Ureter (tissue), 1 donor: Measurements from ENCODE around the gene AXIN1. TPM values are rescaled to one million over a fixed set of nuclear protein-coding genes. Genes with fewer than 3 reads are reported as not detected.
"Not testable (repeated sequence)": the region's sequence is repeated elsewhere in the genome, so short reads cannot be mapped to it uniquely, and the experiment has no call there.

Experiments
- DNase-seq: peaks from one replicate; pipeline ENCODE4 v3.0.0-alpha.2; 2020; ENCODE audit warnings: low spot score
- total RNA-seq: library from RNA; stranded (reverse); gene quantifications from one replicate; pipeline ENCODE4 v1.2.4, GENCODE V29; 2023
- donor health status: DM: yes; HTN: yes; CAD: no.

Gene AXIN1
- total RNA-seq, 1 donor from 2014 or later, result 20.1 TPM

- DNase-seq, result no peak
Measured at GRCh38 chr16:268141-269053, 84.1 kb downstream of the AXIN1 start.

- not testable (repeated sequence) for DNase-seq
Measured at GRCh38 chr16:267562-267961, 85.0 kb downstream of the AXIN1 start.

- DNase-seq, result no peak
Measured at GRCh38 chr16:266258-267164, 86.0 kb downstream of the AXIN1 start.

DNA sequence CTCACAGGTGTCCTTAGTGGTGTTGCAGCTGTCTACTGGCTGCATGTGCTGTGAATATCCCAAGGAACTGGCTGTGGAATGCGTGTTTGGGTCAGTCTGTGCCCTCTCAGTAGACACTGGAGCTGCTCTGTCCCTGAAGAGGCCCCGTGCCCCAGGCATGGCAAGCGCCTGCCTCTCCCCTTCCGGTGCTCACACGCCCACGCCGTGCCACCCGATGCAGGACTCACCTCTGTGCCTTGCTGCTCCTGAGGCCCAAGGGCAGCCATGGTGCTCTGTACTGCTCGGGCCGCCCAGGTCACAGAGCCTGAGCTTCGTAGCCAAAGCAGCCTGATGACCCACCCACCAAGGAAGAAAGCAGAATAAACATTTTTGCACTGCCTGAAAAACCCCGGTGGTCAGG is 86.8 kb downstream of the AXIN1 start:
- no peak for DNase-seq

- DNase-seq, result no peak
Measured at GRCh38 chr16:265002-265529, 87.5 kb downstream of the AXIN1 start.

GRCh38 chr16:264440-264951 is 88.0 kb downstream of the AXIN1 start:
- DNase-seq, result no peak

GRCh38 chr16:263944-264343 is 88.6 kb downstream of the AXIN1 start:
- DNase-seq, result no peak

GRCh38 chr16:263182-263774 is 89.2 kb downstream of the AXIN1 start:
- no peak for DNase-seq

DNA sequence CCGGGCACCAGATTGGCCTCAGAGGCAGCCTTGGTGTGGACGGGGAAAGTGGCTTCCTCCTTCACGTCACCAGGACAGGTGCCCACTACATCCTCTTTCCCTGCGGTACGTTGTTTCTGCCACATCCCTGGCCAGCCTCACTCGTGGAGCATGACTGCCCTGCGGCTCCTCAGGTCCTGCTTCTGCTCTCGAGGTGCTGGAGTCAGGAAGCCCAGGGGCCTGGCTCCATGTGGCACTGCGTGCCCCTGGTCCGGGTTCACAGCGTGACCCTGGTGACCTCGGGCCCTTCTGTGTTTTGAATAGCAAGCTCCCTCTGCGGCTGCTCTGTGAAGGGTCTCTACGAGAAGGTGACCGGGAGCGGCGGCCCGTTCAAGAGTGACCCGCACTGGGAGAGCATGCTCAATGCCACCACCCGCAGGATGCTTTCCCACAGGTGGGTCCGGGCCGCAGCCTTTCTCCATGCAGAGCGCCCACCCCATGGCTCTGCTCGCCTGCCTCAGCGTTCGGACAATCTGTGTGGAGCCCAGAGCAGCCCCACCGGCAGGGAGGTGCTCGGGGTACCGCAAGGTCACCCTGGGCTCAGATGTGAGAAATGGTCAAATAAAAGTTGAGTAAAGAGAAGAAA is 90.3 kb downstream of the AXIN1 start:
- DNase-seq, result no peak

GRCh38 chr16:261031-261691 is 91.4 kb downstream of the AXIN1 start:
- no peak for DNase-seq

- DNase-seq, result no peak
Measured at GRCh38 chr16:260326-260725, 92.2 kb downstream of the AXIN1 start.

DNA sequence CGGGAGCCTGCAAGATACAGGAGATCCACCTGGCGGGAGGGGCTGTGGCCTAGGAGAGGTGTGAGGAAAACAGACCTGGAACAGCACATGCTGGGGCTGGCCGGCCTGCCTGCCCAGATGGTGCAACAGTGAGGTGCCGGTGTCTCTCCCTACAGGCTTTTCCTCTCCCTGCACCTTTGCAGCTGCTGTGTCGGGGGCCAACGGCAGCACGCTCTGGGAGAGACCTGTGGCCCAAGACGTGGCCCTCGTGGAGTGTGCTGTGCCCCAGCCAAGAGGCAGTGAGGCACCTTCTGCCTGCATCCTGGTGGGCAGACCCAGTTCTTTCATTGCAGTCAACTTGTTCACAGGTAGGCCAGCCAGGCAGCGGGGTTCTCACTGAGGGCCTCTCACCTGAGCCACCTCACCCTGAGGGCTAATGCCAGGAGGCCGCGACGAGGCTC is 92.7 kb downstream of the AXIN1 start:
- DNase-seq, result no peak

GRCh38 chr16:259226-259625 is 93.3 kb downstream of the AXIN1 start:
- DNase-seq, result no peak

GRCh38 chr16:258091-258490 is 94.4 kb downstream of the AXIN1 start:
- DNase-seq, result not testable (repeated sequence)

DNA sequence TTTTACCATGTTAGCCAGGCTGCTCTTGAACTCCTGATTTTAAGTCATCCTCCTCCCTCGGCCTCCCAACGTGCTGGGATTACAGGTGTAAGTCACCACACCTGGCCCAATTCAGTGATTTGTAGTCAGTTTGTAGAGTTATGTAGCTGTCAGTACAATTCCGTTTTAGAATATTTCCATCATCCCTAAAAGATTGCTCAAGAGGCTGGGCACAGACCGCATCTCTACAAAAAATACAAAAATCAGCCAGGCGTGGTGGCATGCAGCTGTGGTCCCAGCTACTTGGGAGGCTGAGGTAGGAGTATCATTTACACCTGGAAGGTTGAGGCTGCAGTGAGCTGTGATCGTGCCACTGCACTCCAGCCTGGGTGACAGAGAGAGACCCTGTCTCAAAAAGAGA is 97.3 kb downstream of the AXIN1 start:
- DNase-seq, result no peak

GRCh38 chr16:254461-254860 is 98.1 kb downstream of the AXIN1 start:
- DNase-seq, result no peak

DNA sequence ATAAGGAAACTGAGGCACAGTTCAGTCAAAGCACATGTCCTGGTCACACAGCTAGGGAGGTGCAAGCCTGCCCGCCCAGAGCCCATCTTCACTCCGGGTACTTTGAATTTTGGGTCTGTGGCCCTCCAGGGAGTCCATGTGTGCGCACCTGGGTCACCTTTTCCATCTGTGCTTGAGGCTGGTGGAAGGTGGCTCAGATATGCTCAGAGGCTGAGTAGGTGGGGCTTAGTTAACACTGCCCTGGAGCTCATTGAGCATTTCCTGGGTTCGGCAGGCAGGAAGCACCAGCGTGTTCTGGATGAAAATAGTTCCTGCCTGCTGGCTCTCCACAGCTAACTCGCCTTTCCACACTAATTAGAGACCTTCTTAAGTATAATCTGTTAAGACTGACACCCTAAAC is 98.7 kb downstream of the AXIN1 start:
- DNase-seq, result no peak

- DNase-seq, result no peak
Measured at GRCh38 chr16:252366-253337, 99.9 kb downstream of the AXIN1 start.

DNA sequence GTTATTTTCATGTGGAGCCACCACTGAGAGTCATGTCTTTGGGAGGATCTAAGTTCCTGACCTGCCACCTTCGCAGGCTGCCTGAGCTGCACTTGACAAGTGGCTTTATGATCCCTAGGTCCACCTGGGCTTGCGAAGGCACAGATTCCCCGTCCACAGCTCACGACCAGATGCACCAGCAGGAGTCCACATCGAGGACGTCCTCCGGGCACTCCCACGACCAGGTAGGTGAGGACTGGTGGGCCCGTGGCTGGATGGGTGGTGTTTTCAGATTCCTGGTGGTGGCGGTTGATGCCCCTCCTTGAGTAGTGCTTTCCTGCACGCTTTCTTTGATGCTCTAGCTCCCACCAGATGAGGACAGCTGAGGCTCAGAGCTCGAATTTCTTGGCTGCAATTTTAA is 103.1 kb downstream of the AXIN1 start:
- DNase-seq, result no peak
